Activated CD4-positive, alpha-beta T cell treated with anti-CD3 and anti-CD28 coated beads, Interleukin-2, amount 10 ng/mL, durations not matched to agents 7 days and 5 days (primary cell): Measurements from ENCODE around the gene NUPR1. TPM values are rescaled to one million over a fixed set of nuclear protein-coding genes. Genes with fewer than 3 reads are reported as not detected.
A peak's percentile ranks its signal among the peaks of the same experiment; 100 is the strongest.
"Not testable (repeated sequence)": the region's sequence is repeated elsewhere in the genome, so short reads cannot be mapped to it uniquely, and the experiment has no call there.

Source experiments
- CTCF ChIA-PET: fragments of 350-600 bp; sonication (Branson Sonifier 250); formaldehyde crosslinking; loops from one replicate; lab custom pipeline; 2021; ENCODE audit warnings: antibody characterized with exemption; lab: Charles Lee
- POLR2A ChIA-PET: fragments of 350-600 bp; sonication (Branson Sonifier 250); formaldehyde crosslinking; loops from one replicate; lab custom pipeline; 2021; ENCODE audit warnings: antibody characterized with exemption; lab: Charles Lee
- DNase-seq: peaks from one replicate; pipeline ENCODE4 v3.0.0-alpha.2; 2020
- H3K27ac Mint-ChIP-seq: one replicate; pipeline ENCODE4 v1.8.0; 2021; ENCODE audit warnings: mild to moderate bottlenecking, moderate library complexity, mixed read lengths
- H3K27me3 Mint-ChIP-seq: one replicate; pipeline ENCODE4 v1.8.0; 2021; ENCODE audit warnings: mixed read lengths
- H3K36me3 Mint-ChIP-seq: one replicate; pipeline ENCODE4 v1.8.0; 2021; ENCODE audit warnings: low read depth, mixed read lengths
- H3K4me1 Mint-ChIP-seq: one replicate; pipeline ENCODE4 v1.8.0; 2021; ENCODE audit warnings: mixed read lengths
- H3K4me3 Mint-ChIP-seq: one replicate; pipeline ENCODE4 v1.8.0; 2021; ENCODE audit warnings: mild to moderate bottlenecking, moderate library complexity, mixed read lengths
- H3K9me3 Mint-ChIP-seq: one replicate; pipeline ENCODE4 v1.8.0; 2021; ENCODE audit warnings: mixed read lengths
- total RNA-seq, 2 experiments: library from RNA; stranded (reverse); gene quantifications; one replicate each; pipeline ENCODE4 v1.2.3, GENCODE V29; 2021

The NUPR1 gene
- total RNA-seq, 2 experiments from 2014 or later, result not detected

DNA sequence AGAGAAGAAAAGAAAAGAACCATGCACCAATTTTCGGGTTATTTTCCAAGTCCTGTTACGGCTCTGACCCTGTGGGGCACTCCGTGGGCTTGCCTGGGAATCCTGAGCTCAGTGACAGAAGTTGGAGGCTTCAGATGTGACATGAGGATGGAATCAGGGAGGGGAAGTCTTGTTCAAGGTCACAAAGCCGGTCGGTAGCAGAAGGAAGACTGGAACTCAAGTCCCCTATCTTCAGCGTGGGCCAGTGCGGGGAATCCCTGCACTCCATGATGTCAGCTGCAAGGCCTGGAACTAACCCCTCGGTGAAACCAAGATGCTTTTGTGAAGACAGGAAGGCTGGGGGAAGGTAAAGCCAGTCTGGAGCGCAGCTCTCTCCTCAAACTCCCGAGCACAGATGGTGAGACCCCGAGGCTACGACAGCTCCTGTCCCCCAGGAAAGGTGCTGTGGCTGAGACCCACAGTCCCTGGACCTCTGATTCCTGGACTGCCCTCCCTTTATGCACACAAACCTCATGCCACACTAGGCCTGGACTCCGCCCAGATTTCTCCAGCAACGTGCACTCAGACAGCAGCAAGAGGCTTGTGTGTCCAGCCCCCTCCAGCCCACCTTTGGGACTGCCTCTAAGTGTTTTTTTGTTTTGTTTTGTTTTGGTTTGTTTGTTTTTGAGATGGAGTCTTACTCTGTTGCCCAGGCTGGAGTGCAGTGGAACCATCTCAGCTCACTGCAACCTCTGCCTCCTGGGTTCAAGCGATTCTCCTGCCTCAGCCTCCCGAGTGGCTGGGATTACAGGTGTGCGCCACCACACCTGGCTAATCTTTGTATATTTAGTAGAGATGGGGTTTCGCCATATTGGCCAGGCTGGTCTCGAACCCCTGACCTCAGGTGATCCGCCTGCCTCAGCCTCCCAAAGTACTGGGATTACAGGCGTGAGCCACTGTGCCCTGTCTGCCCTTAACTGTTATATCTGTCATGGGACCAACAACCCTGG is 26.7 kb downstream of the NUPR1 start:
- H3K36me3 Mint-ChIP-seq, result no peaks in the 10 kb centered on the region
- no peaks in the 10 kb centered on the region for H3K9me3 Mint-ChIP-seq
- peaks cover 25% of the 10 kb centered on the region for H3K4me1 Mint-ChIP-seq
- DNase-seq, result no peak
- no peak overlapping the region for H3K4me3 Mint-ChIP-seq
- H3K27me3 Mint-ChIP-seq, result peaks cover 2% of the 10 kb centered on the region
- peak overlapping the region; percentile 57 for H3K27ac Mint-ChIP-seq
- ChIA-PET CTCF (interaction anchor here (0.6 kb wide), 1 partner anchor 20 kb away, joined by 4 read pairs; the partner anchor contains the start of gene CLN3), POLR2A (no interaction called here)

DNA sequence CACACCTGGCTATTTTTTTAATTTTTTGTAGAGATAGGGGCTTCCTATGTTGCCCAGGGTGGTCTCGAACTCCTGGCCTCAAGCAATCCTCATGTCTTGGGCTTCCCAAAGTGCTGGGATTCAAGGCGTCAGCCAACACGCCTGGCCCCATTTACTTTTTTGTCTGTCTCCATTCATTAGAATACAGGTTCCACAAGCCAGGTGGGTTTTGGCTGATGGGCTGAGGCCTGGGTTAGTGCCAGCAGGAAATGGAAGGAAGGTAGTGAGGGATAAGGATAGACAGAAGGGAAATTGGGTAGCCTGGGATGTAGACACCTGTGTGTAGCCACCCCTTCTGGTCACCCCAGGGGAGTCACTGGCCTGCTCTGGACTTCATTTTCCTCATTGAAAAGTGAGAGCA is 27.7 kb downstream of the NUPR1 start:
- Mint-ChIP-seq H3K9me3 (no peaks in the 10 kb centered on the region), H3K27ac (no peak overlapping the region), H3K4me1 (peaks cover 29% of the 10 kb centered on the region), H3K4me3 (no peak overlapping the region), H3K27me3 (peaks cover 2% of the 10 kb centered on the region), H3K36me3 (no peaks in the 10 kb centered on the region)
- DNase-seq, result no peak
- ChIA-PET CTCF (interaction anchor here (0.6 kb wide), 1 partner anchor 19 kb away, joined by 4 read pairs; no protein-coding TSS in a partner anchor), POLR2A (no interaction called here)

GRCh38 chr16:28505489-28506137 is 33.2 kb downstream of the NUPR1 start:
- H3K36me3 Mint-ChIP-seq, result no peaks in the 10 kb centered on the region
- CTCF ChIA-PET, result interaction anchor here (0.9 to 1.3 kb wide), 3 partner anchors 9 to 29 kb away, joined by 3 to 4 read pairs (median 3); no protein-coding TSS in a partner anchor
- peaks cover 20% of the 10 kb centered on the region for H3K4me1 Mint-ChIP-seq
- H3K4me3 Mint-ChIP-seq, result no peak overlapping the region
- H3K9me3 Mint-ChIP-seq, result no peaks in the 10 kb centered on the region
- H3K27ac Mint-ChIP-seq, result no peak overlapping the region
- H3K27me3 Mint-ChIP-seq, result peaks cover 2% of the 10 kb centered on the region
- POLR2A ChIA-PET, result no interaction called here
- no peak for DNase-seq

DNA sequence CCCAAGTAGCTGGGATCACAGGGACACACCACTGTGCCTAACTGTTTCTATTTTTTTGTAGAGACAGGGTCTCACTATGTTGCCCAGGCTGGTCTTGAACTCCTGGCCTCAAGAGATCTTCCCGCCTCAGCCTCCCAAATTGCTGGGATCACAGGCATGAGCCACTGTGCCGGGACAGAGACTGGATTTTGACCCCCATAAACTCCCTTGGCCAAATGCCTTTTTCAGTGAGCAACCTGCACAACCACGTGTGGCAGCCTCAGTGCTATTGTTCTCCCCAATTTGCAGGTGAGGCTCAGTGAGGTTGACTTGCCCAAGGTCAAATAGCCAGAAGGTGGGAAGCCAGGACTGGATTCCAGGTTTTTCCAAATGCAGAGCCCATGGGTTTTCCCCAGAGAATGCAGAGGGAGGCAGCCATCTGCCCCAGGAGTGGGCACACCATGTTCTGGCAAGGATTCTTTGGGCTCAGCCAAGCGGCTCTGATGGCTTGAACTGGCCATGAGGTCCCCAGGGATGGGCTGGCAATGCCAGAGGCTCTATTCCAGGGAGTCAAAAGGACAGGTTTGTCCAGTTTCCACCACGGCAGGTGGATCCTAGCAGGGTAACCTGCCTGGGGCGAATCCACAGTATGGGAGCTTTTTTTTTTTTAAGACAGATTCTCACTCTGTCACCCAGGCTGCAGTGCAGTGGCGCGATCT is 33.9 kb downstream of the NUPR1 start:
- Mint-ChIP-seq H3K36me3 (peaks cover 2% of the 10 kb centered on the region), H3K9me3 (no peaks in the 10 kb centered on the region), H3K4me3 (no peak overlapping the region), H3K27ac (no peak overlapping the region), H3K27me3 (no peaks in the 10 kb centered on the region), H3K4me1 (peaks cover 24% of the 10 kb centered on the region)
- ChIA-PET CTCF (interaction anchor here (0.6 to 2.2 kb wide), 3 partner anchors 10 to 1322 kb away, joined by 3 to 18 read pairs (median 4); partner anchors contain the start of genes APOBR and SULT1A1), POLR2A (no interaction called here)
- DNase-seq, result no peak

DNA sequence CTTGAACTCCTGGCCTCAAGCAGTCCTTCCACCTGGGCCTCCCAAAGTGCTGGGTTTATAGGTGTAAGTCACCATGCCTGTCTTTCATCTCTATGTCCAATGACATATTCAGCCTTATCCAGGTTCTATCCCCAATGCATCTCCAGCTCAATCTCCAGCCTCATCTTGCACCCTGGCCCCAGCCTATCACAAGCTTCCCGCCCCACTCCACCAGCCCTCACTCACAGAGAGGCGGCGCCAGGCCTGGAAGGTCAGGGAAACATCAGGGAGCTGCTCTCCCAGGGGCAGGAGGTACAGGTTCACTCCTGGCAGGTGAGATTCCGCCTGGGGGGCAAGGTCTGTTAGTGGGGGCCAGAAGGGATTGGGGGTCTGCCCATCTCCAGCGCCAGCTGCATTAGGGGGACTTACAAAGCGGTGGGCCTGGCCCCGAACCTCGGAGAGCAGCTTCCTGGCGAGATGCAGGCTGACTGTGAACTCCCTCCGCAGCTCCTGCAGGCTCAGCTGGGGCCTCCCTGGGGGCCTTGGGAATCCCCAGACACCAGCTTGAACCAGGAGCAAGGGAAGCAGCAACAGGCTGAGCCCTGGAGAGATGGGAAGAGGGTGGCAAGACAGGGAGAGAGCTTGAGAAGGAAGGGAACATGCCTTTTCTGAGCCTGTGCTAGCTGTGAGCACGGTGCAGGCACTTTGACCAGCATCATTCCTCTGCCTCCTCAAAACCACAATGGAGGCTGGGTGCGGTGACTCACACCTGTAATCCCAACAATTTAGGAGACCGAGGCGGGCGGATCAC is 35.1 kb downstream of the NUPR1 start:
- Mint-ChIP-seq H3K4me3 (no peak overlapping the region), H3K36me3 (peaks cover 7% of the 10 kb centered on the region), H3K27ac (no peak overlapping the region), H3K9me3 (no peaks in the 10 kb centered on the region), H3K4me1 (peaks cover 24% of the 10 kb centered on the region), H3K27me3 (no peaks in the 10 kb centered on the region)
- no peak for DNase-seq
- CTCF ChIA-PET, result interaction anchor here (0.6 to 2.2 kb wide), 3 partner anchors 9 to 1323 kb away, joined by 3 to 18 read pairs (median 4); partner anchors contain the start of genes APOBR and SULT1A1
- POLR2A ChIA-PET, result no interaction called here

DNA sequence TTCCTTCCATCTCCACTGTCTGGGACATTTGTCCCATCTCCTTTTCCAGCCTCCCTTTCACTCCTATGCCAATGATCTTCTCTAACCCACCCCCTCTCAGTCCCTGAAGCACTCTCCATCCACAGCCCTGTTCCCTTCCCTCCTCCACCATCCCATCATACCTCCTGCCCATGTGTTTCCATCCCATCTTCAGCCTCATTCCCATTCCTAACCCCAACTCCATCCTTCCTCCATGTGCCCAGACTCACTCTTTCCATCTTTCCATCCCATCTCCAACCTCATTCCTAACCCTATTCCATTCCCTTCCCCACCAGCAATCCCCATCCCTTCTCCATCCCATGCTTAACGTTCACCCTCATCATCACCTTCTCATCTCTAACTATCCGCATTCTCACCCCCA is 36.5 kb downstream of the NUPR1 start:
- H3K36me3 Mint-ChIP-seq, result peaks cover 13% of the 10 kb centered on the region
- no peaks in the 10 kb centered on the region for H3K9me3 Mint-ChIP-seq
- CTCF ChIA-PET, result interaction anchor here (2.2 kb wide), 1 partner anchor 8 kb away, joined by 18 read pairs; the partner anchor contains the start of gene APOBR
- DNase-seq, result no peak
- no peak overlapping the region for H3K4me3 Mint-ChIP-seq
- H3K4me1 Mint-ChIP-seq, result peaks cover 15% of the 10 kb centered on the region
- H3K27me3 Mint-ChIP-seq, result no peaks in the 10 kb centered on the region
- POLR2A ChIA-PET, result no interaction called here
- no peak overlapping the region for H3K27ac Mint-ChIP-seq

DNA sequence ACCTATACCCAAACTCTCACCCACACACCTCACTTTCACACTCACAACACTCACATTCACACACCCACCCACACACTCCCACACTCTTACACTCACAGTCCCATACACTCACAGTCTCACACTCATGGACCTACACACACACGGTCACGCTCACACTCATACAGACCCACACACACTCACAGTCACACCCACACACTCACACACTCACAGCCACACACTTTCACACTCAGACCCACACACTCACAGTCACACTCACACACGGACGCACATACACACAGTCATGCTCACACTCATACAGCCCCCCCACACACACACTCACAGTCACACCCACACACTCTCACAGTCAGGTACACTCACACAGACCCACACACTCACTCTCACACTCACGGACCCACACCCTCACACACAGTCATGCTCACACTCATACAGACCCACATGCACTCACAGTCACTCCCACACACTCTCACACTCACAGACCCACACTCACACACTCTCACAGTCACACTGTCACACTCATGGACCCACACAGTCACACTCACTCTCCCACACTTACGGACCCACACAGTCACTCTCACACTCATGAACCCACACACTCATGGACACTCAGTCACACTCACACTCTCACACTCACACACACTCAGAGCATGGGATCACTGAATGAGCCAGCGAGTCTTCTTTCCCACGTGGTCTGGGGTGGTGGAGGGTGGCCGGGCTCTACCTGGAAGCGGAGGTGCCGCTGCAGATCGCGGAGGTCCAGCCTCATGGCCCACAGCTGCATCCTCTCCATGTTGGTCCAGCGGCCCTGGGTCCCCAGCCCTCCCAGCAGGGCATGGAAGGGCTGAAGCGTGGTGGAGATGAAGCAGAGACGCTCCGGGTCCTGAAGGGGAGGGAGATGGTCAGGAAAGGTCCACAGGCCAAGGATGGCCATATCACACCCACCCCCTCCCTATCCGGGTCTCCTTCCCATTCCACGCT is 37.2 kb downstream of the NUPR1 start:
- POLR2A ChIA-PET, result no interaction called here
- CTCF ChIA-PET, result no interaction called here
- Mint-ChIP-seq H3K4me3 (no peak overlapping the region), H3K4me1 (peaks cover 18% of the 10 kb centered on the region), H3K27ac (no peak overlapping the region), H3K27me3 (no peaks in the 10 kb centered on the region), H3K9me3 (no peaks in the 10 kb centered on the region), H3K36me3 (peaks cover 20% of the 10 kb centered on the region)
- DNase-seq, result no peak

DNA sequence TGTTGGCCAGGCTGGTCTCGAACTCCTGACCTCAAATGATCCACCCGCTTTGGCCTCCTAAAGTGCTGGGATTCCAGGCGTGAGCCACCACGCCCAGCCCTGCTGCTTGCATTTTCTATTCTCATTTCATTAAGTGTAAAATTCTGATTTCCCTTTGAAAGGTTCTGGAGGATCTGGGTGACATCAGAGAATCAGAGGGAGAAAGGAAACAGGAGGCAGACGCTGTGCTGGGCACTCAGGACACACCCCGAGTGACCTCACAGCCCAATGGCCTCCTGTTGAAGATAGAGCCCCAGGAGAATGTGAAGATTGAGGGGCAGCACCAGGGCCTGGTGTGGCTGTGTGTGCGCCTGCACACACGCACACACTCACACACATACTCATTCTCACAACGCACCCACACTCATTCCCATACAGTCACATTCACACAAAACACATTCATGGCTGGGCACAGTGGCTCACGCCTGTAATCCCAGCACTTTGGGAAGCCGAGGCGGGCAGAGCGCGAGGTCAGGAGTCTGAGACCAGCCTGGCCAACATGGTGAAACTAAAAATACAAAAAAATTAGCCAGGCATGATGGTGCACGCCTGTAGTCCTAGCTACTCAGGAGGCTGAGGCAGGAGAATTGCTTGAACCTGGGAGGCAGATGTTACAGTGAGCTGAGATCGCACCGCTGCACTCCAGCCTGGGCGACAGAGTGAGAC is 38.1 kb downstream of the NUPR1 start:
- Mint-ChIP-seq H3K27ac (peak overlapping the region; percentile 25), H3K36me3 (peaks cover 25% of the 10 kb centered on the region), H3K4me1 (peaks cover 27% of the 10 kb centered on the region)
- CTCF ChIA-PET, H3K9me3 Mint-ChIP-seq, H3K4me3 Mint-ChIP-seq, POLR2A ChIA-PET, H3K27me3 Mint-ChIP-seq, DNase-seq: not testable (repeated sequence)

- Mint-ChIP-seq H3K36me3 (peaks cover 30% of the 10 kb centered on the region), H3K4me3 (no peak overlapping the region), H3K9me3 (no peaks in the 10 kb centered on the region), H3K27me3 (no peaks in the 10 kb centered on the region), H3K27ac (no peak overlapping the region), H3K4me1 (peaks cover 35% of the 10 kb centered on the region)
- CTCF ChIA-PET, result no interaction called here
- DNase-seq, result no peak
- POLR2A ChIA-PET, result no interaction called here
Observed at GRCh38 chr16:28499854-28500253, 38.9 kb downstream of the NUPR1 start.

- Mint-ChIP-seq H3K27ac (peak overlapping the region; percentile 5), H3K27me3 (no peaks in the 10 kb centered on the region), H3K4me1 (peaks cover 45% of the 10 kb centered on the region), H3K4me3 (no peak overlapping the region), H3K36me3 (peaks cover 31% of the 10 kb centered on the region), H3K9me3 (no peaks in the 10 kb centered on the region)
- ChIA-PET POLR2A (interaction anchor here (0.6 kb wide), 1 partner anchor 9 kb away, joined by 3 read pairs; no protein-coding TSS in a partner anchor), CTCF (no interaction called here)
- no peak for DNase-seq
Observed at GRCh38 chr16:28498666-28499381, 40.0 kb downstream of the NUPR1 start.
